ENCODE data around the gene FAM171A1.

FAM171A1 gene

GRCh38 chr10:15360566-15360965, 10.5 kb downstream of the FAM171A1 start:
- H2AK5ac ChIP-seq (ENCODE audit: low read length, severe bottlenecking) = peak overlapping the region; percentile 55
- no peak overlapping the region for H2BK12ac ChIP-seq (ENCODE audit: low read length in 2 of 2)
- H3K36me3 ChIP-seq (ENCODE audit: control insufficient read depth in 1 of 2, insufficient read depth in 2 of 2, low read depth in 1 of 2, low read length in 2 of 2) = peaks cover 0 to 3% of the 10 kb centered on the region in 2 experiments
- no peak overlapping the region for H3K23ac ChIP-seq (ENCODE audit: low read length in 2 of 2)
- H3K9ac ChIP-seq (ENCODE audit: low read length) = no peak overlapping the region
- no peak overlapping the region for H2AFZ ChIP-seq (ENCODE audit: low read depth, low read length)
- H2BK15ac ChIP-seq (ENCODE audit: low read depth, poor library complexity, severe bottlenecking) = no peak overlapping the region
- H3K4me1 ChIP-seq (ENCODE audit: control insufficient read depth, insufficient read depth, low read depth, low read length) = peaks cover 4% of the 10 kb centered on the region
- no peak for DNase-seq
- H3K79me1 ChIP-seq (replicated peaks; ENCODE audit: low read length, poor library complexity, severe bottlenecking) = peaks cover 26% of the 10 kb centered on the region
- H2BK5ac ChIP-seq (ENCODE audit: low read depth, low read length, poor library complexity, severe bottlenecking) = no peak overlapping the region
- no peak overlapping the region for H3K27ac ChIP-seq (ENCODE audit: low read length, poor library complexity, severe bottlenecking)
- 85% methylated on average over 4 of the region's 4 CpGs for WGBS
- H3K4me3 ChIP-seq (ENCODE audit: insufficient read depth in 1 of 2, low read depth in 1 of 2, low read length in 2 of 2) = no peak overlapping the region
- H4K91ac ChIP-seq (ENCODE audit: low read length) = no peak overlapping the region
- no peaks in the 10 kb centered on the region for H3K9me3 ChIP-seq (ENCODE audit: control insufficient read depth, low read length)
- H3K18ac ChIP-seq (ENCODE audit: low read depth in 1 of 2, low read length in 2 of 2) = no peak overlapping the region
- no peak overlapping the region for H3K14ac ChIP-seq (ENCODE audit: low read length in 2 of 2)
- no peaks in the 10 kb centered on the region for H3K27me3 ChIP-seq (ENCODE audit: control insufficient read depth in 1 of 2, insufficient read depth in 1 of 2, low read length in 2 of 2)
- H2BK120ac ChIP-seq (ENCODE audit: low read depth, low read length) = no peak overlapping the region
- no peak overlapping the region for H4K8ac ChIP-seq (ENCODE audit: low read length)
- H3K4ac ChIP-seq (ENCODE audit: low read depth in 1 of 2, low read length in 2 of 2) = no peak overlapping the region
- H3K4me2 ChIP-seq (ENCODE audit: low read length, poor library complexity, severe bottlenecking) = no peak overlapping the region

- H3K9me3 ChIP-seq (ENCODE audit: control insufficient read depth, low read length) = no peaks in the 10 kb centered on the region
- no peak overlapping the region for H3K18ac ChIP-seq (ENCODE audit: low read depth in 1 of 2, low read length in 2 of 2)
- H2BK15ac ChIP-seq (ENCODE audit: low read depth, poor library complexity, severe bottlenecking) = no peak overlapping the region
- no peak overlapping the region for H2BK120ac ChIP-seq (ENCODE audit: low read depth, low read length)
- H3K9ac ChIP-seq (ENCODE audit: low read length) = no peak overlapping the region
- H2AK5ac ChIP-seq (ENCODE audit: low read length, severe bottlenecking) = no peak overlapping the region
- H3K4me3 ChIP-seq (ENCODE audit: insufficient read depth in 1 of 2, low read depth in 1 of 2, low read length in 2 of 2) = no peak overlapping the region
- H2AFZ ChIP-seq (ENCODE audit: low read depth, low read length) = no peak overlapping the region
- no peak overlapping the region for H3K27ac ChIP-seq (ENCODE audit: low read length, poor library complexity, severe bottlenecking)
- no peaks in the 10 kb centered on the region for H3K27me3 ChIP-seq (ENCODE audit: control insufficient read depth in 1 of 2, insufficient read depth in 1 of 2, low read length in 2 of 2)
- no peak overlapping the region for H3K4ac ChIP-seq (ENCODE audit: low read depth in 1 of 2, low read length in 2 of 2)
- H3K14ac ChIP-seq (ENCODE audit: low read length in 2 of 2) = no peak overlapping the region
- H3K36me3 ChIP-seq (ENCODE audit: control insufficient read depth in 1 of 2, insufficient read depth in 2 of 2, low read depth in 1 of 2, low read length in 2 of 2) = no peaks in the 10 kb centered on the region
- no peak overlapping the region for H4K8ac ChIP-seq (ENCODE audit: low read length)
- no peak overlapping the region for H4K91ac ChIP-seq (ENCODE audit: low read length)
- no peak overlapping the region for H2BK12ac ChIP-seq (ENCODE audit: low read length in 2 of 2)
- WGBS = 93% methylated on average over 7 of the region's 8 CpGs
- peaks cover 19% of the 10 kb centered on the region for H3K79me1 ChIP-seq (replicated peaks; ENCODE audit: low read length, poor library complexity, severe bottlenecking)
- no peak for DNase-seq
- no peak overlapping the region for H3K4me2 ChIP-seq (ENCODE audit: low read length, poor library complexity, severe bottlenecking)
- H3K23ac ChIP-seq (ENCODE audit: low read length in 2 of 2) = no peak overlapping the region
- H2BK5ac ChIP-seq (ENCODE audit: low read depth, low read length, poor library complexity, severe bottlenecking) = no peak overlapping the region
- peaks cover 4% of the 10 kb centered on the region for H3K4me1 ChIP-seq (ENCODE audit: control insufficient read depth, insufficient read depth, low read depth, low read length)
Measured at GRCh38 chr10:15353471-15354017, 17.5 kb downstream of the FAM171A1 start.

- H3K27ac ChIP-seq (ENCODE audit: low read length, poor library complexity, severe bottlenecking) = no peak overlapping the region
- H3K4me2 ChIP-seq (ENCODE audit: low read length, poor library complexity, severe bottlenecking) = no peak overlapping the region
- H3K23ac ChIP-seq (ENCODE audit: low read length in 2 of 2) = no peak overlapping the region
- no peak overlapping the region for H2AFZ ChIP-seq (ENCODE audit: low read depth, low read length)
- no peak overlapping the region for H2BK120ac ChIP-seq (ENCODE audit: low read depth, low read length)
- DNase-seq = no peak
- H3K9me3 ChIP-seq (ENCODE audit: control insufficient read depth, low read length) = no peaks in the 10 kb centered on the region
- H4K91ac ChIP-seq (ENCODE audit: low read length) = no peak overlapping the region
- no peaks in the 10 kb centered on the region for H3K27me3 ChIP-seq (ENCODE audit: control insufficient read depth in 1 of 2, insufficient read depth in 1 of 2, low read length in 2 of 2)
- H2BK15ac ChIP-seq (ENCODE audit: low read depth, poor library complexity, severe bottlenecking) = no peak overlapping the region
- no peak overlapping the region for H3K18ac ChIP-seq (ENCODE audit: low read depth in 1 of 2, low read length in 2 of 2)
- H3K4me1 ChIP-seq (ENCODE audit: control insufficient read depth, insufficient read depth, low read depth, low read length) = peaks cover 4% of the 10 kb centered on the region
- no peak overlapping the region for H3K14ac ChIP-seq (ENCODE audit: low read length in 2 of 2)
- 98% methylated on average over 7 of the region's 7 CpGs for WGBS
- H4K8ac ChIP-seq (ENCODE audit: low read length) = no peak overlapping the region
- H3K4ac ChIP-seq (ENCODE audit: low read depth in 1 of 2, low read length in 2 of 2) = no peak overlapping the region
- peaks cover 19% of the 10 kb centered on the region for H3K79me1 ChIP-seq (replicated peaks; ENCODE audit: low read length, poor library complexity, severe bottlenecking)
- no peak overlapping the region for H2BK5ac ChIP-seq (ENCODE audit: low read depth, low read length, poor library complexity, severe bottlenecking)
- no peak overlapping the region for H2AK5ac ChIP-seq (ENCODE audit: low read length, severe bottlenecking)
- no peak overlapping the region for H3K4me3 ChIP-seq (ENCODE audit: insufficient read depth in 1 of 2, low read depth in 1 of 2, low read length in 2 of 2)
- H3K9ac ChIP-seq (ENCODE audit: low read length) = no peak overlapping the region
- no peak overlapping the region for H2BK12ac ChIP-seq (ENCODE audit: low read length in 2 of 2)
- H3K36me3 ChIP-seq (ENCODE audit: control insufficient read depth in 1 of 2, insufficient read depth in 2 of 2, low read depth in 1 of 2, low read length in 2 of 2) = no peaks in the 10 kb centered on the region
Measured at GRCh38 chr10:15352836-15353235, 18.3 kb downstream of the FAM171A1 start.

GRCh38 chr10:15352201-15352600, 18.9 kb downstream of the FAM171A1 start:
- no CpG with 5 or more reads among the region's 3 CpGs for WGBS
- no peak overlapping the region for H2BK5ac ChIP-seq (ENCODE audit: low read depth, low read length, poor library complexity, severe bottlenecking)

More at GRCh38 chr10:15352201-15352600, 18.9 kb downstream of the FAM171A1 start:
- no peak overlapping the region for H2AFZ ChIP-seq (ENCODE audit: low read depth, low read length)
- H2BK12ac ChIP-seq (ENCODE audit: low read length in 2 of 2) = no peak overlapping the region
- H4K91ac ChIP-seq (ENCODE audit: low read length) = no peak overlapping the region
- no peak overlapping the region for H3K23ac ChIP-seq (ENCODE audit: low read length in 2 of 2)
- no peak overlapping the region for H2BK120ac ChIP-seq (ENCODE audit: low read depth, low read length)
- no peak overlapping the region for H2BK15ac ChIP-seq (ENCODE audit: low read depth, poor library complexity, severe bottlenecking)
- H3K4me1 ChIP-seq (ENCODE audit: control insufficient read depth, insufficient read depth, low read depth, low read length) = peaks cover 4% of the 10 kb centered on the region
- no peaks in the 10 kb centered on the region for H3K27me3 ChIP-seq (ENCODE audit: control insufficient read depth in 1 of 2, insufficient read depth in 1 of 2, low read length in 2 of 2)
- DNase-seq = no peak
- no peak overlapping the region for H3K27ac ChIP-seq (ENCODE audit: low read length, poor library complexity, severe bottlenecking)
- H4K8ac ChIP-seq (ENCODE audit: low read length) = no peak overlapping the region
- H2AK5ac ChIP-seq (ENCODE audit: low read length, severe bottlenecking) = no peak overlapping the region
- H3K9me3 ChIP-seq (ENCODE audit: control insufficient read depth, low read length) = no peaks in the 10 kb centered on the region
- H3K9ac ChIP-seq (ENCODE audit: low read length) = no peak overlapping the region
- H3K14ac ChIP-seq (ENCODE audit: low read length in 2 of 2) = no peak overlapping the region
- H3K36me3 ChIP-seq (ENCODE audit: control insufficient read depth in 1 of 2, insufficient read depth in 2 of 2, low read depth in 1 of 2, low read length in 2 of 2) = no peaks in the 10 kb centered on the region
- no peak overlapping the region for H3K4ac ChIP-seq (ENCODE audit: low read depth in 1 of 2, low read length in 2 of 2)
- no peak overlapping the region for H3K4me3 ChIP-seq (ENCODE audit: insufficient read depth in 1 of 2, low read depth in 1 of 2, low read length in 2 of 2)
- peaks cover 21% of the 10 kb centered on the region for H3K79me1 ChIP-seq (replicated peaks; ENCODE audit: low read length, poor library complexity, severe bottlenecking)
- H3K4me2 ChIP-seq (ENCODE audit: low read length, poor library complexity, severe bottlenecking) = no peak overlapping the region
- no peak overlapping the region for H3K18ac ChIP-seq (ENCODE audit: low read depth in 1 of 2, low read length in 2 of 2)
